SK-N-SH treated with all-trans-retinoic acid at 6 μM for 48 hours (cell line): Measurements from ENCODE around the gene ODAM.
"Not testable (repeated sequence)": the region's sequence is repeated elsewhere in the genome, so short reads cannot be mapped to it uniquely, and the experiment has no call there.

Experiments
- SNAI2 ChIP-seq: fragments of 250-450 bp; sonication (Bioruptor Pico); IDR thresholded peaks from 2 replicates; pipeline ENCODE4 v1.5.0; 2020; ENCODE audit warnings: mild to moderate bottlenecking, moderate library complexity
- ZC3H10 ChIP-seq: fragments of 250-450 bp; sonication (Bioruptor Pico); IDR thresholded peaks from 2 replicates; pipeline ENCODE4 v1.5.1; 2021; ENCODE audit warnings: mild to moderate bottlenecking, moderate library complexity
- TF ChIP-seq, protein P1 (sequence below): fragments of 250-450 bp; sonication (Bioruptor Pico); IDR thresholded peaks from 2 replicates; pipeline ENCODE4 v1.8.0; 2020; ENCODE audit warnings: mild to moderate bottlenecking, moderate library complexity, borderline replicate concordance

DNA sequence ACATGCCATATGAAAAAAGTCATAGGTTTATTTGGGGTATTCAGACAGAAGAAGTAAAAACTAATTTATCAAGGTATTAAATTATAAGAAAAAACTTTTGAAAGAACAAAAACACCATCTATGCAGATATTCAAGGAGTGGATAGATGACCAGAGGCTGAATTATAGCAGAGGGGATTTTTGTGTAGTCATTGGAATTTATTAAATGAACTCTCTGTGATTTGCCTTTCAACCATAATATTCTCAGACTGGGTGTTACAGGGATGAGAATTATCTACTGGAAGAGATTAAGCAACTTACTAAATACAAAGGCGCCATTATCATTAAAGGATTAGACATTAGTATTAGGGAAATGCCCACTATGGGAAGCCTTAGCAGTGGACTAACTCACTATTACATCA lies 21.0 kb downstream of the ODAM start:
- TF ChIP-seq SNAI2 (CRISPR knock-in tag); ZC3H10: not testable (repeated sequence)
- TF ChIP-seq, protein P1, sequence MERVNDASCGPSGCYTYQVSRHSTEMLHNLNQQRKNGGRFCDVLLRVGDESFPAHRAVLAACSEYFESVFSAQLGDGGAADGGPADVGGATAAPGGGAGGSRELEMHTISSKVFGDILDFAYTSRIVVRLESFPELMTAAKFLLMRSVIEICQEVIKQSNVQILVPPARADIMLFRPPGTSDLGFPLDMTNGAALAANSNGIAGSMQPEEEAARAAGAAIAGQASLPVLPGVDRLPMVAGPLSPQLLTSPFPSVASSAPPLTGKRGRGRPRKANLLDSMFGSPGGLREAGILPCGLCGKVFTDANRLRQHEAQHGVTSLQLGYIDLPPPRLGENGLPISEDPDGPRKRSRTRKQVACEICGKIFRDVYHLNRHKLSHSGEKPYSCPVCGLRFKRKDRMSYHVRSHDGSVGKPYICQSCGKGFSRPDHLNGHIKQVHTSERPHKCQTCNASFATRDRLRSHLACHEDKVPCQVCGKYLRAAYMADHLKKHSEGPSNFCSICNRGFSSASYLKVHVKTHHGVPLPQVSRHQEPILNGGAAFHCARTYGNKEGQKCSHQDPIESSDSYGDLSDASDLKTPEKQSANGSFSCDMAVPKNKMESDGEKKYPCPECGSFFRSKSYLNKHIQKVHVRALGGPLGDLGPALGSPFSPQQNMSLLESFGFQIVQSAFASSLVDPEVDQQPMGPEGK (CRISPR knock-in tag): not testable (repeated sequence)
